IMR-90 (cell line): ENCODE results near the gene CDK5RAP2.

ENCODE experiments used
- BHLHE40 ChIP-seq: fragments of 150-350 bp; IDR thresholded peaks from 2 replicates; pipeline ENCODE4 v1.6.1; 2016; ENCODE audit warnings: mild to moderate bottlenecking, low read depth, low read length
- CHD1 ChIP-seq: IDR thresholded peaks from 2 replicates; pipeline ENCODE4 v1.6.1; 2012; ENCODE audit warnings: low read depth, low read length, improper control_type of control experiment
- CTCF ChIP-seq: conservative IDR thresholded peaks from 2 replicates; pipeline ENCODE4 v1.5.1; 2012; ENCODE audit warnings: mild to moderate bottlenecking, low read depth, low read length, improper control_type of control experiment
- RAD21 ChIP-seq: IDR thresholded peaks from 2 replicates; pipeline ENCODE4 v1.6.1; 2012; ENCODE audit warnings: low read length, improper control_type of control experiment

- TF ChIP-seq CTCF (no peak), BHLHE40 (no peak), CHD1 (no peak), RAD21 (no peak)
Measured at GRCh38 chr9:120557205-120557604, 22.8 kb downstream of the CDK5RAP2 start.
